Thoracic aorta (tissue), 2 donors: ENCODE results near the gene TTLL7. TPM values are rescaled to one million over a fixed set of nuclear protein-coding genes. Genes with fewer than 3 reads are reported as not detected.
"Not testable (repeated sequence)": the region's sequence is repeated elsewhere in the genome, so short reads cannot be mapped to it uniquely, and the experiment has no call there.

Source experiments
- ATAC-seq: fragments of 150-250 bp; one replicate; pipeline ENCODE4 v1.8.0; 2017; ENCODE audit warnings: low read depth; ENCODE audit not compliant: insufficient number of reproducible peaks, low FRiP score
- DNase-seq: peaks from one replicate; pipeline ENCODE4 v3.0.0-alpha.2; 2020; ENCODE audit warnings: low spot score
- H3K27ac ChIP-seq, 2 donors: fragments of 200-600 bp; sonication (generic); 1 replicate in 1 of 2; 2 replicates in 1 of 2; pipeline ENCODE4 v1.5.1; 2016; ENCODE audit warnings: mild to moderate bottlenecking in 2 of 2, moderate library complexity in 2 of 2
- H3K27me3 ChIP-seq: fragments of 200-600 bp; sonication (generic); replicated peaks from 2 replicates; pipeline ENCODE4 v1.6.0; 2016; ENCODE audit warnings: mild to moderate bottlenecking; ENCODE audit not compliant: insufficient read depth
- H3K36me3 ChIP-seq: fragments of 200-600 bp; sonication (generic); one replicate; pipeline ENCODE4 v1.5.1; 2016
- H3K4me1 ChIP-seq, 2 donors: fragments of 200-600 bp; sonication (generic); 1 replicate in 1 of 2; 2 replicates in 1 of 2; pipeline versions ENCODE4 v1.5.1 to v1.6.0; 2016; ENCODE audit warnings: low read depth in 2 of 2, mild to moderate bottlenecking in 1 of 2; ENCODE audit not compliant: control insufficient read depth in 1 of 2
- H3K4me3 ChIP-seq: fragments of 200-600 bp; sonication (generic); 2 replicates; pipeline ENCODE4 v1.5.1; 2016; ENCODE audit warnings: mild to moderate bottlenecking
- H3K9me3 ChIP-seq: fragments of 200-600 bp; sonication (generic); 2 replicates; pipeline ENCODE4 v1.5.1; 2016
- CTCF ChIP-seq: fragments of 200-600 bp; sonication (generic); IDR thresholded peaks from one replicate; pipeline ENCODE4 v1.5.1; 2019; ENCODE audit warnings: antibody characterized with exemption
- total RNA-seq, 2 donors: library from RNA; depleted of rRNA; stranded (reverse); fragments of >200 nt; gene quantifications; one replicate each; pipeline versions ENCODE4 v1.1.0 to v1.2.3, GENCODE V29; 2016

Gene TTLL7
- total RNA-seq, 2 donors from 2014 or later, result 66.1 to 71.4 TPM

DNA sequence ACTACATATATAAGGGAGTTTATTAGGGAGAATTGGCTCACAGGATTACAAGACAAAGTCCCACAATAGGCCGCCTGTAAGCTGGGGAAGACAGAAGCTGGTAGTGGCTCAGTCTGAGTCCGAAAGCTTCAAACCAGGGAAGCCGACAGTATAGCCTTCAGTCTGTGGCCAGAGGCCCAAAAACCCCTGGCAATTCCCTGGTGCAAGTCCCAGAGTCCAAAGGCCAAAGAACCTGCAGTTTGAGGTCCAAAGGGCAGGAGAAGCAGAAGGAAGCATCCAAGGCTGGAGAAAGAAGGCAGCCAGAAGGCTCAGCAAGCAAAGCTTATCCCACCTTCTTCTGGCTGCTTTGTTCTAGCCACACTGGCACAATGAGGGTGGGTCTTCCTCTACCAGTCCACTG is 13.9 kb downstream of the TTLL7 start:
- no peak for ATAC-seq
- DNase-seq, result no peak

DNA sequence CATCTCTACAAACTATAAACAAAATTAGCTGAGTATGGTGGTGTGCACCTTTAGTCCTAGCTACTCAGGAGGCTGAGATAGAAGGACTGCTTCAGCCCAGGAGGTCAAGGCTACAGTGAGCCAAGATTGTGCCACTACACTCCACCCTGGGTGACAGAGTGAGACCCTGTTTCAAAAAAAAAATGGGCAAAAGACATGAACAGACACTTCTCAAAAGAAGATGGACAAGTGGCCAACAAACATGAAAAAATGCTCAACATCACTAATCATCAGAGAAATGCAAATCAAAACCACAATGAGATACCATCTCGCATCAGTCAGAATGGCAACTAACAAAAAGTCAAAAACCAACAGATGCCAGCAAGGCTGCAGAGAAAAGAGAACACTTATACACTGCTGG is 15.0 kb downstream of the TTLL7 start:
- not testable (repeated sequence) for H3K4me3 ChIP-seq, H3K27me3 ChIP-seq, H3K9me3 ChIP-seq, ATAC-seq, DNase-seq, H3K27ac ChIP-seq, H3K36me3 ChIP-seq
- peaks cover 0 to 13% of the 10 kb centered on the region in 2 donors for H3K4me1 ChIP-seq

More for the DNA sequence above, 13.9 kb downstream of the TTLL7 start:
- Histone ChIP-seq H3K9me3 (no peaks in the 10 kb centered on the region), H3K27me3 (no peaks in the 10 kb centered on the region), H3K36me3 (no peaks in the 10 kb centered on the region), H3K4me1 (peaks cover 0 to 9% of the 10 kb centered on the region in 2 donors), H3K27ac (no peak overlapping the region), H3K4me3 (no peak overlapping the region)
- no peak for TF ChIP-seq CTCF

- DNase-seq, result no peak
- Histone ChIP-seq H3K4me3 (no peak overlapping the region), H3K27ac (no peak overlapping the region), H3K36me3 (no peaks in the 10 kb centered on the region), H3K4me1 (peaks cover 0 to 13% of the 10 kb centered on the region in 2 donors), H3K9me3 (no peaks in the 10 kb centered on the region), H3K27me3 (no peaks in the 10 kb centered on the region)
- no peak for TF ChIP-seq CTCF
- ATAC-seq, result no peak
Observed at GRCh38 chr1:83978056-83978455, 20.9 kb downstream of the TTLL7 start.

DNA sequence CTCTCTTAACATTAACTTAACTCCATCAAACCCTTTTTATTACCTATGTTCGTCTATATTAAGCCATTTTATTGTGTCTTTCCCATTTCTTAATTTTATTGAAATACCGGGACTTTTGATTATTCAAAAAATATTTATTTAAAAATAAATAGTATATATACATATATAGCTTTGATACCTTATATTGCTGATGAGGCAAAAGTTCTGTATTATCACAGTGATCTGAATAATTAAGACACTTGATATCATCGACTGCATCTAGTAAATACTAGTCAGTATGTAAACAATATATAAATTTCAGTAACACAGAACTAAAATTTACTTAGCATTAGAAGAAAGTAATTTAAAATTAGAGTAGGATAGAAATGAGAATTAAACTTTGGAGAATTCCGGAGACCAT is 22.0 kb downstream of the TTLL7 start:
- no peak for TF ChIP-seq CTCF
- no peak for DNase-seq
- no peak overlapping the region for H3K27ac ChIP-seq
- H3K4me3 ChIP-seq, result no peak overlapping the region
- no peak for ATAC-seq
- H3K36me3 ChIP-seq, result no peaks in the 10 kb centered on the region
- H3K4me1 ChIP-seq, result peaks cover 0 to 6% of the 10 kb centered on the region in 2 donors
- H3K9me3 ChIP-seq, result no peaks in the 10 kb centered on the region
- no peaks in the 10 kb centered on the region for H3K27me3 ChIP-seq

DNA sequence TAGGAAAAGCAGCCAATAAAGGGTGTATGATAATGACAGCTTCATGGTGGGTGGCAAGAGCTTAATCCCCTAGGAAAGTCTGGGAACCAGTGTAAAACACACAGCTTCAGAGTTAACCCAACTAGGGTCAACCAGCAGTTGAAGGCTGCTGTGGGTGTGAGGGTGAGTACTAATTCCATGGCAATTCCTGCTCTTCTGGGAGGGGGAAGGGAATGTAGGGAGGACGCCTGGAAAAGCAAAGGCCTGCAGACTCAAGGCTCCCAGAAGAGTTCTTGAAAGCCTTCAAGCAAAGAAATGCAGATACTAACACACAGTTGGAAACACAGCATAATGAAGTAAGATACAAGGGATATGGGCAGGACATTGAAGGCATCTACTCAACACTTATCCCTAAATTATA is 28.1 kb downstream of the TTLL7 start:
- no peaks in the 10 kb centered on the region for H3K27me3 ChIP-seq
- no peaks in the 10 kb centered on the region for H3K9me3 ChIP-seq
- DNase-seq, result no peak
- no peak for TF ChIP-seq CTCF
- no peak for ATAC-seq
- H3K36me3 ChIP-seq, result no peaks in the 10 kb centered on the region
- H3K27ac ChIP-seq, result peak overlapping the region; percentile 22 to 52
- H3K4me3 ChIP-seq, result no peak overlapping the region
- H3K4me1 ChIP-seq, result peaks cover 11 to 48% of the 10 kb centered on the region in 2 donors

- Histone ChIP-seq H3K27me3 (no peaks in the 10 kb centered on the region), H3K4me3 (no peak overlapping the region), H3K36me3 (no peaks in the 10 kb centered on the region), H3K27ac (peak overlapping the region; percentile 22 to 52), H3K4me1 (peaks cover 11 to 55% of the 10 kb centered on the region in 2 donors), H3K9me3 (no peaks in the 10 kb centered on the region)
- TF ChIP-seq CTCF, result no peak
- DNase-seq, result no peak
- no peak for ATAC-seq
Observed at GRCh38 chr1:83970114-83970513, 28.8 kb downstream of the TTLL7 start.
